Adrenal gland (tissue), 12 donors: ENCODE data around the gene PPIL1. TPM values are rescaled to one million over a fixed set of nuclear protein-coding genes. Genes with fewer than 3 reads are reported as not detected.

ENCODE experiments used
- DNase-seq, 7 donors: peaks; one replicate each; pipeline ENCODE4 v3.0.0-alpha.2; 2019 to 2020
- H3K27ac ChIP-seq, 5 donors: fragments of 200-600 bp; sonication (generic) in 4 of 5; 1 replicate in 3 of 5; 2 replicates in 2 of 5; pipeline versions ENCODE4 v1.5.1 to v1.8.0; 2016 to 2020; ENCODE audit warnings: mild to moderate bottlenecking in 1 of 5
- H3K27me3 ChIP-seq: fragments of 200-600 bp; 2 replicates; pipeline ENCODE4 v1.8.0; 2021
- H3K36me3 ChIP-seq, 2 donors: fragments of 200-600 bp; replicated peaks in 1 of 2; 1 replicate in 1 of 2; 2 replicates in 1 of 2; pipeline versions ENCODE4 v1.5.1 to v1.8.0; 2018 to 2022
- H3K4me1 ChIP-seq, 2 donors: fragments of 200-600 bp; replicated peaks in 1 of 2; 1 replicate in 1 of 2; 2 replicates in 1 of 2; pipeline versions ENCODE4 v1.5.1 to v1.8.0; 2018 to 2021
- H3K4me3 ChIP-seq, 4 donors: fragments of 200-600 bp; sonication (generic) in 3 of 4; one replicate each; pipeline ENCODE4 v1.5.1; 2016 to 2018
- H3K9me3 ChIP-seq, 3 donors: fragments of 200-600 bp; sonication (generic) in 1 of 3; replicated peaks in 1 of 3; 1 replicate in 2 of 3; 2 replicates in 1 of 3; pipeline versions ENCODE4 v1.5.1 to v1.8.0; 2016 to 2021
- POLR2A ChIP-seq, 2 donors: fragments of 450-650 bp; IDR thresholded peaks; one replicate each; pipeline ENCODE4 v1.6.1; 2017; ENCODE audit warnings: antibody characterized with exemption in 2 of 2, mild to moderate bottlenecking in 2 of 2, moderate library complexity in 1 of 2
- WGBS, 4 donors: extraction: QIAGEN DNeasy Blood & Tissue Kit in 2 of 4; methylation state at CpG; one replicate each; pipeline versions ENCODE4 v1.1.5 to v1.1.7; 2013 to 2017; 5-methylcytosine and 5-hydroxymethylcytosine counted together
- intact Hi-C, 2 donors: fragments of 100-400 bp; cut with DNase I; formaldehyde crosslinking; loops; one replicate each; pipeline versions ENCODE4 v1.14.1 to v1.15.0; 2022 to 2023
- polyA plus RNA-seq, 3 donors: library from polyadenylated mRNA; stranded (reverse); fragments of 200-250 nt in 2 of 3; fragments of 350-450 nt in 1 of 3; fragmentation: Illumina TruSeq in 1 of 3; extraction: RNeasy Lipid Tissue Mini Kit (QIAGEN cat#74804) in 1 of 3; gene quantifications; one replicate each; pipeline ENCODE4 v1.2.3, GENCODE V29; 2013 to 2014
- total RNA-seq, 9 donors: library from RNA; depleted of rRNA in 4 of 9; stranded (reverse); fragments of >200 nt in 4 of 9; fragments of 120-200 nt in 1 of 9; fragmentation: NEBNext Ultra II Directional in 1 of 9; extraction: Animal tissue kit (Norgen Biotek cat#: 25700) in 1 of 9; gene quantifications; one replicate each; pipeline versions ENCODE4 v1.1.0 to v1.2.4, GENCODE V29; 2013 to 2023
- TF ChIP-seq, protein P1 (sequence below), 6 experiments: fragments of 450-650 bp in 4 of 6; fragments of 200-600 bp in 2 of 6; sonication (generic) in 1 of 6; IDR thresholded peaks; 1 replicate in 5 of 6; 2 replicates in 1 of 6; pipeline versions ENCODE4 v1.5.1 to v1.8.0; 2016 to 2021; ENCODE audit warnings: antibody characterized with exemption in 6 of 6, mild to moderate bottlenecking in 2 of 6, moderate library complexity in 1 of 6
- donor health status: healthy with polysubstance abuse.
- donor health status: Bipolar disorder and iron deficiency.
- donor health status: DM: yes; HTN: yes; CAD: no.
- donor health status: DM: no; HTN: no; CAD: no.
- donor health status: DM: no; HTN: no; CAD: no.
- donor health status: DM: yes; HTN: yes; CAD: no.

PPIL1 gene
- total and polyA plus RNA-seq, 12 donors = 8.2 to 138 (median 49.9) TPM

DNA sequence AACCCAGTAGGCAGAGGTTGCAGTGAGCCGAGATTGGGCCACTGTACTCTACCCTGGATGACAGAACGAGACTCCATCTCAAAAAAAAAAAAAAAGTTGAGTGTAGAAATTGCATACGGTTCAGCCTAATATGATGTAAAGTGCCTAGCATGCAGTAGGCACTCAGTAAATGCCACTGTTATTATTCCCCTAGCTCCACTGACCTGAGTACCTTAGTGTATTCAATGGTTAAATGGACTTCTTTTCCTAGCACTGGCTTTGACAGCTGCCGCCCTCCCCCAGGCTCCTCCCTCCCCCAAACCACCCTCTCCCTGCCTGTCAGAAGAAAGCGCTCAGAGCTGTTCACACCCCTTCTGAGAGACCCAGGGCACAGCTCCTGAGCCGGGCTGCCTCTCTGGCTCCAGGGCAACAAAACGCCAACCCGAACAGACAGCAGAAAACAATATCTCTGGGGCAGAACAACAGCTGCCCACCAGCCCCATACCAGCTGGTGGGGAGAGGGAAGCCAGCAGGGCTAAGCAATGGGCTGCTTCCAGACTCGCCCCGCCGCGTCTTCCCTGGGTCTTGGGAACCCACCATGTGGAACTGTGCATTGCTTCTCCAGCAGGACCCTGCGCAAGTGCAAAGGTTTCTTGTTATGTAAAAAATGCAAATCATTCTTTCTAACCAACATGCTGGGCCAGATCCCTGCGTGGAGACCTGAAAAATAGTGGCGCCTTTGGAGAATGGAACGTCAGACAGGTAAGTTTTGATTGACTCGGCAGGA, 39.8 kb downstream of the PPIL1 start:
- Histone ChIP-seq H3K36me3 (no peaks in the 10 kb centered on the region), H3K9me3 (no peaks in the 10 kb centered on the region), H3K4me1 (peaks cover 10 to 11% of the 10 kb centered on the region in 2 donors), H3K27ac (no peak overlapping the region), H3K4me3 (no peak overlapping the region), H3K27me3 (no peaks in the 10 kb centered on the region)
- no peak for DNase-seq
- intact Hi-C loops = no loop called here
- WGBS, 4 donors = 69 to 78% (median 76%) methylated on average over 15 to 17 of the region's 17 CpGs
- no peak for TF ChIP-seq POLR2A (IDR thresholded peaks at IDR 0.05)
- TF ChIP-seq, protein P1, sequence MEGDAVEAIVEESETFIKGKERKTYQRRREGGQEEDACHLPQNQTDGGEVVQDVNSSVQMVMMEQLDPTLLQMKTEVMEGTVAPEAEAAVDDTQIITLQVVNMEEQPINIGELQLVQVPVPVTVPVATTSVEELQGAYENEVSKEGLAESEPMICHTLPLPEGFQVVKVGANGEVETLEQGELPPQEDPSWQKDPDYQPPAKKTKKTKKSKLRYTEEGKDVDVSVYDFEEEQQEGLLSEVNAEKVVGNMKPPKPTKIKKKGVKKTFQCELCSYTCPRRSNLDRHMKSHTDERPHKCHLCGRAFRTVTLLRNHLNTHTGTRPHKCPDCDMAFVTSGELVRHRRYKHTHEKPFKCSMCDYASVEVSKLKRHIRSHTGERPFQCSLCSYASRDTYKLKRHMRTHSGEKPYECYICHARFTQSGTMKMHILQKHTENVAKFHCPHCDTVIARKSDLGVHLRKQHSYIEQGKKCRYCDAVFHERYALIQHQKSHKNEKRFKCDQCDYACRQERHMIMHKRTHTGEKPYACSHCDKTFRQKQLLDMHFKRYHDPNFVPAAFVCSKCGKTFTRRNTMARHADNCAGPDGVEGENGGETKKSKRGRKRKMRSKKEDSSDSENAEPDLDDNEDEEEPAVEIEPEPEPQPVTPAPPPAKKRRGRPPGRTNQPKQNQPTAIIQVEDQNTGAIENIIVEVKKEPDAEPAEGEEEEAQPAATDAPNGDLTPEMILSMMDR (IDR thresholded peaks at IDR 0.05) = no peak

- H3K27ac ChIP-seq = no peak overlapping the region
- peaks cover 6 to 11% of the 10 kb centered on the region in 2 donors for H3K4me1 ChIP-seq
- intact Hi-C loops = no loop called here
- WGBS, 4 donors = 92 to 97% (median 94%) methylated on average over 6 to 7 of the region's 7 CpGs
- no peaks in the 10 kb centered on the region for H3K27me3 ChIP-seq
- H3K4me3 ChIP-seq = no peak overlapping the region
- no peaks in the 10 kb centered on the region for H3K36me3 ChIP-seq
- TF ChIP-seq, protein P1 (IDR thresholded peaks at IDR 0.05) = no peak
- no peak for TF ChIP-seq POLR2A (IDR thresholded peaks at IDR 0.05)
- DNase-seq = no peak
- H3K9me3 ChIP-seq = no peaks in the 10 kb centered on the region
Observed at GRCh38 chr6:36833182-36833789, 41.3 kb downstream of the PPIL1 start.

DNA sequence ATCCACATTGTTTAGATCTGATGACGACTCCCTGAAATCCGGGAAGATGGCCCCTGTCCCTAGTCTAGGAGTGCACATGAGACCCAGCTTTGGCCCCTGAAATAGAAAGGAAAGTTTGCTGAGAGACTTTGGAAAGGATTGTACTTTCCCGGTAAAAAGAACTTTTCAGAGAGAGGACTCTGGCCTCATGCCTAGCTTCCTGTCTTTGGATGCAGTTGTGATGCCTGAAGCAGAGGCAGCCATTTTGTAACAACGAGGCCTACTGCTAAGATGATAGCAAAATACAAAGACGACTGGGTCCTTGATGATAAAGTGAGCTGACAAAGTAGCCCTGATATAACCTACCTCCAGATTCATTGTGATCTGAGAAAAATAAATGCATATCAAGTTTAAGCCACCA, 42.3 kb downstream of the PPIL1 start:
- Histone ChIP-seq H3K36me3 (no peaks in the 10 kb centered on the region), H3K27me3 (no peaks in the 10 kb centered on the region), H3K4me3 (no peak overlapping the region), H3K4me1 (peaks cover 6 to 17% of the 10 kb centered on the region in 2 donors), H3K27ac (no peak overlapping the region), H3K9me3 (no peaks in the 10 kb centered on the region)
- 93 to 97% (median 95%) methylated on average over 5 of the region's 5 CpGs for WGBS, 4 donors
- TF ChIP-seq, protein P1 (IDR thresholded peaks at IDR 0.05) = no peak
- no peak for TF ChIP-seq POLR2A (IDR thresholded peaks at IDR 0.05)
- DNase-seq = no peak
- intact Hi-C loops = no loop called here

DNA sequence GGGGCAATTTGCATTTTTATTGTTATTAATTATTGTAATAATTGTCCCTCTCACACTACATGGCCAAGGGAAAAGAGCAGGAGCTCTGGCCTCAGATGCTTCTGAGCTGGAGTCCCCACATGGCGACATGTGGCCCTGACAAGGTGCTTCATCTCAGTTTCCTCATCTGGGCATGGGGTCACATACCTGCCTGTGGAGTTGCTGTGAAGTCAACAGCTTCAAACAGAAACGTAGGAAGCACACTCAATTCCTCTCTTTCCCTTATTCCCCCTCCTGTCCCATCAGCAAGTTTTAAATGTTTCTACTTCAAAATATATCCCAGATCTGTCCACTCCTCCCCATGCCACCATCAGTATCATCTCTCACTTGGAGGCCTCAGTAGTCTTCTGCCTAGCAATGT, 44.0 kb downstream of the PPIL1 start:
- intact Hi-C loops = no loop called here
- no peak overlapping the region for H3K4me3 ChIP-seq
- 57 to 62% (median 59%) methylated on average over 2 of the region's 2 CpGs for WGBS, 4 donors
- peak overlapping the region in 1 of 5 donors; percentile 47 for H3K27ac ChIP-seq
- peaks cover 6 to 20% of the 10 kb centered on the region in 2 donors for H3K4me1 ChIP-seq
- TF ChIP-seq, protein P1 (IDR thresholded peaks at IDR 0.05) = no peak
- TF ChIP-seq POLR2A (IDR thresholded peaks at IDR 0.05) = no peak
- H3K36me3 ChIP-seq = no peaks in the 10 kb centered on the region
- no peak for DNase-seq
- H3K27me3 ChIP-seq = no peaks in the 10 kb centered on the region
- H3K9me3 ChIP-seq = no peaks in the 10 kb centered on the region
